CD14-positive monocyte (primary cell): Measurements from ENCODE around the gene DTD1. TPM values are rescaled to one million over a fixed set of nuclear protein-coding genes. Genes with fewer than 3 reads are reported as not detected.

Experiments used
- DNase-seq, 3 donors: peaks; one replicate each; pipeline ENCODE4 v3.0.0-alpha.2; 2011 to 2022
- H2AFZ ChIP-seq: 2 replicates; pipeline ENCODE4 v1.6.0; 2012; ENCODE audit warnings: mild to moderate bottlenecking, low read depth, low read length, inconsistent platforms; ENCODE audit not compliant: insufficient read depth, poor library complexity, severe bottlenecking
- H3K27ac ChIP-seq, 2 donors: 1 replicate in 1 of 2; 2 replicates in 1 of 2; pipeline ENCODE4 v1.5.1; 2012 to 2013; ENCODE audit warnings: low read length in 2 of 2, control low read depth in 1 of 2, inconsistent platforms in 1 of 2, low read depth in 1 of 2, mild to moderate bottlenecking in 1 of 2
- H3K27me3 ChIP-seq, 2 donors: one replicate each; pipeline versions ENCODE4 v1.6.0 to v1.6.1; 2011 to 2013; ENCODE audit warnings: low read length in 2 of 2; ENCODE audit not compliant: control insufficient read depth in 2 of 2, insufficient read depth in 2 of 2
- H3K36me3 ChIP-seq, 2 donors: replicated peaks in 1 of 2; 1 replicate in 1 of 2; 2 replicates in 1 of 2; pipeline versions ENCODE4 v1.5.1 to v1.6.1; 2012 to 2013; ENCODE audit warnings: low read length in 2 of 2, control low read depth in 1 of 2, inconsistent platforms in 1 of 2, mild to moderate bottlenecking in 1 of 2; ENCODE audit not compliant: insufficient read depth in 2 of 2, control insufficient read depth in 1 of 2
- H3K4me1 ChIP-seq, 2 donors: 1 replicate in 1 of 2; 2 replicates in 1 of 2; pipeline versions ENCODE4 v1.5.1 to v1.6.1; 2012 to 2013; ENCODE audit warnings: low read length in 2 of 2, control low read depth in 1 of 2, inconsistent platforms in 1 of 2, mild to moderate bottlenecking in 1 of 2, moderate library complexity in 1 of 2; ENCODE audit not compliant: insufficient read depth in 2 of 2, control insufficient read depth in 1 of 2
- H3K4me2 ChIP-seq: replicated peaks from 2 replicates; pipeline ENCODE3; 2012; ENCODE audit warnings: low read length, moderate library complexity, mild to moderate bottlenecking; ENCODE audit not compliant: poor library complexity, severe bottlenecking; ENCODE audit errors: extremely low read depth
- H3K4me3 ChIP-seq, 3 experiments: fragments of 200-600 bp in 1 of 3; sonication (generic) in 1 of 3; replicated peaks in 1 of 3; 1 replicate in 2 of 3; 2 replicates in 1 of 3; pipeline ENCODE4 v1.5.1; 2011 to 2013; ENCODE audit warnings: low read length in 3 of 3, mild to moderate bottlenecking in 3 of 3, control low read depth in 2 of 3, low read depth in 2 of 3, inconsistent platforms in 1 of 3, moderate library complexity in 1 of 3
- H3K79me2 ChIP-seq: 2 replicates; pipeline ENCODE4 v1.6.0; 2012; ENCODE audit warnings: mild to moderate bottlenecking, control low read depth, inconsistent platforms, low read length, moderate library complexity; ENCODE audit not compliant: insufficient read depth
- H3K9ac ChIP-seq: 2 replicates; pipeline ENCODE4 v1.6.0; 2017; ENCODE audit warnings: low read length, mild to moderate bottlenecking; ENCODE audit not compliant: insufficient read depth, poor library complexity, severe bottlenecking
- H3K9me3 ChIP-seq, 2 donors: replicated peaks in 1 of 2; 1 replicate in 1 of 2; 2 replicates in 1 of 2; pipeline versions ENCODE4 v1.5.1 to v1.6.1; 2012 to 2013; ENCODE audit warnings: low read length in 2 of 2, control low read depth in 1 of 2; ENCODE audit not compliant: control insufficient read depth in 1 of 2, insufficient read depth in 1 of 2
- H4K20me1 ChIP-seq: 2 replicates; pipeline ENCODE4 v1.6.0; 2012; ENCODE audit warnings: mild to moderate bottlenecking, low read length, control low read depth, moderate library complexity; ENCODE audit not compliant: insufficient read depth
- H3K27ac Mint-ChIP-seq, 7 donors: one replicate each; pipeline ENCODE4 v1.8.0; 2020; ENCODE audit warnings: mild to moderate bottlenecking in 7 of 7, mixed read lengths in 7 of 7, moderate library complexity in 6 of 7, inconsistent platforms in 2 of 7
- H3K27me3 Mint-ChIP-seq, 3 donors: one replicate each; pipeline ENCODE4 v1.8.0; 2021 to 2022; ENCODE audit warnings: low read depth in 3 of 3, mild to moderate bottlenecking in 3 of 3, mixed read lengths in 3 of 3, moderate library complexity in 3 of 3, inconsistent platforms in 1 of 3
- H3K36me3 Mint-ChIP-seq, 2 donors: one replicate each; pipeline ENCODE4 v1.8.0; 2020; ENCODE audit warnings: mixed read lengths in 2 of 2, inconsistent platforms in 1 of 2, mild to moderate bottlenecking in 1 of 2
- H3K4me1 Mint-ChIP-seq: one replicate; pipeline ENCODE4 v1.8.0; 2020; ENCODE audit warnings: mild to moderate bottlenecking, mixed read lengths
- H3K4me3 Mint-ChIP-seq, 2 donors: one replicate each; pipeline ENCODE4 v1.8.0; 2020; ENCODE audit warnings: mild to moderate bottlenecking in 2 of 2, mixed read lengths in 2 of 2, moderate library complexity in 1 of 2
- H3K9me3 Mint-ChIP-seq, 7 donors: one replicate each; pipeline ENCODE4 v1.8.0; 2020 to 2022; ENCODE audit warnings: mixed read lengths in 7 of 7, mild to moderate bottlenecking in 6 of 7, moderate library complexity in 6 of 7, inconsistent platforms in 2 of 7
- WGBS: methylation state at CpG from one replicate; pipeline ENCODE4 v1.1.5; 2013; ENCODE audit warnings: missing lambda C conversion rate; ENCODE audit not compliant: insufficient coverage; 5-methylcytosine and 5-hydroxymethylcytosine counted together
- intact Hi-C, 2 donors: fragments of 100-400 bp; cut with micrococcal nuclease; formaldehyde crosslinking; loops; one replicate each; pipeline versions ENCODE4 v1.15.0 to v1.15.1; 2023
- polyA plus RNA-seq, 3 donors: library from polyadenylated mRNA; depleted of rRNA in 1 of 3; unstranded in 2 of 3; stranded (reverse) in 1 of 3; fragments of 300-500 nt in 2 of 3; fragments of >200 nt in 1 of 3; fragmentation: Illumina TruSeq in 2 of 3; gene quantifications; 1 replicate in 2 of 3; 2 replicates in 1 of 3; pipeline ENCODE4 v1.2.3, GENCODE V29; 2012 to 2021
- TF ChIP-seq, protein P1 (sequence below): fragments of 200-600 bp; IDR thresholded peaks from one replicate; pipeline ENCODE4 v1.8.0; 2022; ENCODE audit warnings: antibody characterized with exemption, mild to moderate bottlenecking

Gene DTD1
- polyA plus RNA-seq, 3 donors, result 18.8 to 33.6 (median 26.3) TPM

GRCh38 chr20:18738888-18739287, 151.0 kb downstream of the DTD1 start:
- intact Hi-C loops, result no loop called here
- Histone ChIP-seq H3K27ac (no peak overlapping the region), H3K36me3 (no peaks in the 10 kb centered on the region), H3K4me1 (peaks cover 9 to 14% of the 10 kb centered on the region in 2 donors), H2AFZ (no peak overlapping the region), H3K79me2 (no peaks in the 10 kb centered on the region), H3K27me3 (no peaks in the 10 kb centered on the region), H3K9ac (no peak overlapping the region), H4K20me1 (no peaks in the 10 kb centered on the region), H3K4me3 (no peak overlapping the region), H3K4me2 (no peak overlapping the region), H3K9me3 (peaks cover 0 to 8% of the 10 kb centered on the region in 2 donors)
- Mint-ChIP-seq H3K27ac (no peak overlapping the region), H3K27me3 (peaks cover 0 to 4% (median 0%) of the 10 kb centered on the region in 3 donors), H3K36me3 (peaks cover 0 to 3% of the 10 kb centered on the region in 2 donors), H3K4me1 (peaks cover 15% of the 10 kb centered on the region), H3K4me3 (no peak overlapping the region), H3K9me3 (peaks cover 2 to 5% (median 3%) of the 10 kb centered on the region in 7 donors)
- WGBS, result 100% methylated on average over 2 of the region's 2 CpGs
- DNase-seq, result no peak
- TF ChIP-seq, protein P1, sequence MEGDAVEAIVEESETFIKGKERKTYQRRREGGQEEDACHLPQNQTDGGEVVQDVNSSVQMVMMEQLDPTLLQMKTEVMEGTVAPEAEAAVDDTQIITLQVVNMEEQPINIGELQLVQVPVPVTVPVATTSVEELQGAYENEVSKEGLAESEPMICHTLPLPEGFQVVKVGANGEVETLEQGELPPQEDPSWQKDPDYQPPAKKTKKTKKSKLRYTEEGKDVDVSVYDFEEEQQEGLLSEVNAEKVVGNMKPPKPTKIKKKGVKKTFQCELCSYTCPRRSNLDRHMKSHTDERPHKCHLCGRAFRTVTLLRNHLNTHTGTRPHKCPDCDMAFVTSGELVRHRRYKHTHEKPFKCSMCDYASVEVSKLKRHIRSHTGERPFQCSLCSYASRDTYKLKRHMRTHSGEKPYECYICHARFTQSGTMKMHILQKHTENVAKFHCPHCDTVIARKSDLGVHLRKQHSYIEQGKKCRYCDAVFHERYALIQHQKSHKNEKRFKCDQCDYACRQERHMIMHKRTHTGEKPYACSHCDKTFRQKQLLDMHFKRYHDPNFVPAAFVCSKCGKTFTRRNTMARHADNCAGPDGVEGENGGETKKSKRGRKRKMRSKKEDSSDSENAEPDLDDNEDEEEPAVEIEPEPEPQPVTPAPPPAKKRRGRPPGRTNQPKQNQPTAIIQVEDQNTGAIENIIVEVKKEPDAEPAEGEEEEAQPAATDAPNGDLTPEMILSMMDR, result no peak

GRCh38 chr20:18739751-18740166, 151.9 kb downstream of the DTD1 start:
- Mint-ChIP-seq H3K36me3 (peaks cover 2 to 8% of the 10 kb centered on the region in 2 donors), H3K4me1 (peaks cover 15% of the 10 kb centered on the region), H3K4me3 (no peak overlapping the region), H3K27ac (no peak overlapping the region), H3K9me3 (peaks cover 2 to 5% (median 3%) of the 10 kb centered on the region in 7 donors), H3K27me3 (peaks cover 0 to 4% (median 0%) of the 10 kb centered on the region in 3 donors)
- TF ChIP-seq, protein P1, result no peak
- Histone ChIP-seq H3K27ac (no peak overlapping the region), H3K4me3 (no peak overlapping the region), H3K4me2 (no peak overlapping the region), H3K79me2 (no peaks in the 10 kb centered on the region), H3K9me3 (peaks cover 0 to 8% of the 10 kb centered on the region in 2 donors), H4K20me1 (no peaks in the 10 kb centered on the region), H3K36me3 (peaks cover 0 to 1% of the 10 kb centered on the region in 2 donors), H3K4me1 (peaks cover 9 to 14% of the 10 kb centered on the region in 2 donors), H3K9ac (no peak overlapping the region), H2AFZ (no peak overlapping the region), H3K27me3 (no peaks in the 10 kb centered on the region)
- DNase-seq, result no peak
- 89% methylated on average over 2 of the region's 4 CpGs for WGBS
- intact Hi-C loops, result no loop called here
